Subcutaneous adipose tissue (tissue), 4 donors: Measurements from ENCODE around the gene GPR22. TPM values are rescaled to one million over a fixed set of nuclear protein-coding genes. Genes with fewer than 3 reads are reported as not detected.

Experiments used
- CTCF ChIP-seq: fragments of 450-650 bp; IDR thresholded peaks from one replicate; pipeline ENCODE4 v1.5.1; 2016; ENCODE audit warnings: low read depth, mild to moderate bottlenecking, control low read depth, antibody characterized with exemption, moderate library complexity
- total RNA-seq, 4 donors: library from RNA; depleted of rRNA; stranded (reverse); fragments of >200 nt; gene quantifications; one replicate each; pipeline ENCODE4 v1.1.0, GENCODE V29; 2016

GPR22 gene
- total RNA-seq, 4 donors from 2014 or later: not detected

- TF ChIP-seq CTCF: no peak
These were observed 28.1 kb upstream of the GPR22 start for GRCh38 chr7:107441581-107442422.

- no peak for TF ChIP-seq CTCF
These were observed 27.2 kb upstream of the GPR22 start for GRCh38 chr7:107442678-107443077.

GRCh38 chr7:107446531-107446930 lies 23.3 kb upstream of the GPR22 start:
- no peak for TF ChIP-seq CTCF

- no peak for TF ChIP-seq CTCF
These were observed 22.9 kb upstream of the GPR22 start for GRCh38 chr7:107446988-107447387.

GRCh38 chr7:107450970-107451369 lies 18.9 kb upstream of the GPR22 start:
- no peak for TF ChIP-seq CTCF

GRCh38 chr7:107453388-107453787 lies 16.5 kb upstream of the GPR22 start:
- TF ChIP-seq CTCF: no peak

- TF ChIP-seq CTCF: no peak
These were observed 7.8 kb upstream of the GPR22 start for GRCh38 chr7:107461938-107462533.
